Transverse colon (tissue), 4 donors: ENCODE results near the gene RMND5A.

ENCODE experiments used
- CTCF ChIP-seq, 5 experiments: fragments of 200-600 bp in 3 of 5; fragments of 450-650 bp in 2 of 5; sonication (generic) in 3 of 5; IDR thresholded peaks; 1 replicate in 2 of 5; 2 replicates in 3 of 5; pipeline ENCODE4 v1.5.1; 2016 to 2017; ENCODE audit warnings: antibody characterized with exemption in 5 of 5, inconsistent platforms in 3 of 5, mild to moderate bottlenecking in 2 of 5, moderate library complexity in 1 of 5
- EP300 ChIP-seq: sonication (generic); formaldehyde crosslinking; IDR thresholded peaks from one replicate; pipeline ENCODE4 v1.6.1; 2017; ENCODE audit warnings: antibody characterized with exemption, low read depth
- POLR2A ChIP-seq: fragments of 450-650 bp; IDR thresholded peaks from one replicate; pipeline ENCODE4 v1.6.1; 2016; ENCODE audit warnings: antibody characterized with exemption, mild to moderate bottlenecking, moderate library complexity
- POLR2AphosphoS5 ChIP-seq, 3 donors: sonication (generic); formaldehyde crosslinking; IDR thresholded peaks; one replicate each; pipeline ENCODE4 v1.6.1; 2016; ENCODE audit warnings: antibody characterized with exemption in 3 of 3

DNA sequence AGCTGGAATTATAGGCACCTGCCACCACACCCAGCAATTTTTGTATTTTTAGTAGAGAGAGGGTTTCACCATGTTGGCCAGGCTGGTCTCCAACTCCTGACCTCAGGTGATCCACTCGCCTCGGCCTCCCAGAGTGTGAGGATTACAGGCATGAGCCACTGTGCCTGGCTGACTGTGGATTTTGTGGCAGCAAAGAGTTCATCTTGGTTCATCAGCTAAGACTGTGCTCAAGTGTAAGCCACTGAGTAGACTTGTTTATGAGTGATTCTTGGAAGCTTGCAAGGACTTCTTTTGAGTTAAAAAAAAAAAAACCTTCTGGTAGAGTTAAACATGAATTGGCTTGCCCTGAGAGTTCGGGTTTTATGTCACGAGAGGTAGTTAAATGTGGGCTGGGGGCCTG is 106.9 kb downstream of the RMND5A start:
- TF ChIP-seq CTCF (IDR thresholded peaks at IDR 0.05) = no peak
- TF ChIP-seq POLR2A = no peak
- TF ChIP-seq POLR2AphosphoS5 (IDR thresholded peaks at IDR 0.05) = no peak
- TF ChIP-seq EP300 = no peak
